ENCODE results near the gene PRRX2. TPM values are rescaled to one million over a fixed set of nuclear protein-coding genes. Genes with fewer than 3 reads are reported as not detected.
"Not testable (repeated sequence)": the region's sequence is repeated elsewhere in the genome, so short reads cannot be mapped to it uniquely, and the experiment has no call there.

The PRRX2 gene
- total RNA-seq, 2 donors from 2014 or later: not detected

DNA sequence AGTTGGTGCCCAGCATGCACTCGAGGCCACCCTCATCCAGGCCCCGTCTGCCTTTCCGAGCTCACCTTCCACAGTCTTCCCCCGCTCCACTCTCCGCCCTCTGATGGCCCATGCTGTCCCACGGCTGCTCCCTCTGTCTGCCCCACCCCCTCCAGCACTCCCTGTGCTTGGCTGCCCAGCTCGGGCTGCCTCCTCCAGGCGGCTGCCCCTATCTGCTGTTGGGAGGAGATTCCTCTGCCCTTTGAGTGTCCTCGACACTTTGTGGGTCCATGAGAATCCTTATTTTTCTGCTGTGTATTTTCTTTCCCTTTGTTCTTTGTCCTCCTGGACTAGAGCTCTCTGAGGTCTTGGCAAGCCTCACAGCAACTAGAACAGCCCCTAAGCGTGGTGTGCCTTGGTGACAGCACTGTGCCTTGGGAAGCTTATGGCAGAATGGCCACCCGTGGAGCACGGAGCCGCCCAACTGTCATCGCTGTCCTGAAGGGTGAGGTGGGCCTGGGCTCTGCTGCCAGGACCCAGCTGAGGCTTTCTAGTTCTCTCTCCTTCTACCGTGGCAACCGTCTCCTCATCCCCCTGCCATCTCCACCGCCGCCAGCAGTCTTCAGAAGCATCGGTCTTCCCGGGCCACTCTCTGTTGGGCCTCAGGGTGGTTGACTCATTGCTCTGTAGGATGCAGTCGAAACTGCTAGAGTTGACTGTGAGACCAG, 34.3 kb upstream of the PRRX2 start:
- Mint-ChIP-seq H3K4me3 (peak overlapping the region; percentile 17), H3K4me1 (ENCODE audit: low read depth in 2 of 2) (peaks cover 39 to 45% of the 10 kb centered on the region in 2 donors), H3K36me3 (no peaks in the 10 kb centered on the region), H3K27me3 (no peaks in the 10 kb centered on the region), H3K27ac (peak overlapping the region; percentile 5 to 18), H3K9me3 (no peaks in the 10 kb centered on the region)
- DNase-seq (ENCODE audit: low spot score) (no peak), ATAC-seq (no peak)

DNA sequence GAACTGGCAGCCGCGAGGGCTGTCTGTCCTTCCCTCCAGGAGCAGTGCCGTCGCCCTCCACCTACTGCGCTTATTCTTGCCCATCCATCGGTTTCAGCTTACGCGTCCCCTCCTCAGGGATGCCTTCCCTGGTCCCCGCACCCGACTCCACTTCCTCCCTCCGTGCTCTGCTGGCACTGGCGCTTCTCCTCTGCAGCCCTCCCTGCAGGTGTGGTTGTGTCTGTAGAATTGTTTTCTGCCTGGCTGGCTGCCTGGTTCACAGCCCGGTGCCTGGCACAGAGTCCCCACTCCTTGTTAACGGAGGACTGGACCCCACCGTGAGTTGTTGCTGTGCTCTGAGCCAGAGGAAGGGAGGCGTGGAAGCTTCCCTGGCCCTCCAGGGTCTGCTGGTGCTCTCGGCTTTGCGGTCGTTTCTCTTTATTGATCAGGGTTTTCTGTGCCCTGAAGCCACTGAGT, 33.7 kb upstream of the PRRX2 start:
- DNase-seq (ENCODE audit: low spot score) (no peak), ATAC-seq (no peak)
- H3K4me3 Mint-ChIP-seq: peak overlapping the region; percentile 17
- H3K9me3 Mint-ChIP-seq: no peaks in the 10 kb centered on the region
- no peaks in the 10 kb centered on the region for H3K36me3 Mint-ChIP-seq
- H3K4me1 Mint-ChIP-seq (ENCODE audit: low read depth in 2 of 2): peaks cover 36 to 44% of the 10 kb centered on the region in 2 donors
- H3K27ac Mint-ChIP-seq: peak overlapping the region in 1 of 2 donors; percentile 18
- H3K27me3 Mint-ChIP-seq: no peaks in the 10 kb centered on the region

DNA sequence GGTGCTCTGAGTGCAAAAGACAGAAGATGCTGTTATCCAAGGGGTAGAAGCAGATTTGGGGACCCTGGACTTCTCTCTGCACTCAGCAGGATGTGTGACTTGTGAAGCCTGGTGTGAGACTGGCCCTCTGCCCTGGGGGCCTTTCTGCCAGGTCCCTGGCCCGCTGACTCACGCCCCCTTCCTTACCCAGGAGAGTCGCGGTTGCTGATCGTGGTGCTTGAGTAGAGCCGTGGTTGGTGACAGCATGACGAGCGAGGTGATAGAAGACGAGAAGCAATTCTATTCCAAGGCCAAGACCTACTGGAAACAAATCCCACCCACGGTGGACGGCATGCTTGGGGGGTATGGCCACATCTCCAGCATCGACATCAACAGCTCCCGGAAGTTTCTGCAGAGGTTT, 33.0 kb upstream of the PRRX2 start:
- H3K4me3 Mint-ChIP-seq: no peak overlapping the region
- no peaks in the 10 kb centered on the region for H3K9me3 Mint-ChIP-seq
- no peak overlapping the region for H3K27ac Mint-ChIP-seq
- peaks cover 29 to 36% of the 10 kb centered on the region in 2 donors for H3K4me1 Mint-ChIP-seq (ENCODE audit: low read depth in 2 of 2)
- H3K36me3 Mint-ChIP-seq: no peaks in the 10 kb centered on the region
- ATAC-seq (no peak), DNase-seq (ENCODE audit: low spot score) (no peak)
- H3K27me3 Mint-ChIP-seq: no peaks in the 10 kb centered on the region

DNA sequence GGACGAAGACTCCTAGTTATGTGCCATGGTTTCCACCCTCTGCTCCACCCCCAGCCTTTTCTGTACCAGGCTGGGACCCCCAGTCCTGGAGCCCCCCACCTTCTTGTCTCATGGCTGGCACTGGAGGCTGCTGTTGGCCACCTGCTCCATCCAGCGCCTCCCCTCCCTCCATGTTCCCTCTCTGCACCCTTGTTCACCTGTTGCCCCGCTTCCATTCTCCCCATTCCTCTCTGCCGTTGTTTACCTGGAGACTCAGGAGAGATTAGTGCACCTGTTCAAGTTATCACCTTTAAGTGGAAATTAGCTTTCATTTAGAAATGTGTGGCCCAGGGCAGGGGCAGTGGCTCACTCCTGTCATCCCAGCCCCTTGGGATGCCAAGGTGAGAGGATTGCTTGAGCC, 32.2 kb upstream of the PRRX2 start:
- Mint-ChIP-seq H3K27ac (no peak overlapping the region), H3K27me3 (no peaks in the 10 kb centered on the region), H3K4me3 (no peak overlapping the region), H3K9me3 (no peaks in the 10 kb centered on the region), H3K4me1 (ENCODE audit: low read depth in 2 of 2) (peaks cover 24 to 38% of the 10 kb centered on the region in 2 donors), H3K36me3 (no peaks in the 10 kb centered on the region)
- ATAC-seq: no peak
- no peak for DNase-seq (ENCODE audit: low spot score)

DNA sequence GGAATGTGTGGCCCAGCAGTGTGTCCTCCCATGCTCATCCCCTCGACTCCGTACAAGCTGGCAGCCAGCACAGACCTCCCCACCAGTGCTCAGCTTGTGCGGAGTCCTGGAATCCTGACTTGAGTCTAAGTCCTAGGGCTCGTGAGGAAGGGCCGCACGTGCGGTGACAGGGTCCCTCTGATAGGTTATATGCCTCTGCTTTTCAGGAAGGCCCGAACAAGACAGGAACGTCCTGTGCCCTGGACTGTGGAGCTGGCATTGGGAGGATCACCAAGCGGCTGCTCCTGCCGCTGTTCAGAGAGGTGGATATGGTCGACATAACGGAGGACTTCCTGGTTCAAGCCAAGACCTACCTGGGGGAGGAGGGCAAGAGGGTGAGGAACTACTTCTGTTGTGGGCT, 31.6 kb upstream of the PRRX2 start:
- no peaks in the 10 kb centered on the region for H3K9me3 Mint-ChIP-seq
- no peak overlapping the region for H3K4me3 Mint-ChIP-seq
- ATAC-seq: no peak

DNA sequence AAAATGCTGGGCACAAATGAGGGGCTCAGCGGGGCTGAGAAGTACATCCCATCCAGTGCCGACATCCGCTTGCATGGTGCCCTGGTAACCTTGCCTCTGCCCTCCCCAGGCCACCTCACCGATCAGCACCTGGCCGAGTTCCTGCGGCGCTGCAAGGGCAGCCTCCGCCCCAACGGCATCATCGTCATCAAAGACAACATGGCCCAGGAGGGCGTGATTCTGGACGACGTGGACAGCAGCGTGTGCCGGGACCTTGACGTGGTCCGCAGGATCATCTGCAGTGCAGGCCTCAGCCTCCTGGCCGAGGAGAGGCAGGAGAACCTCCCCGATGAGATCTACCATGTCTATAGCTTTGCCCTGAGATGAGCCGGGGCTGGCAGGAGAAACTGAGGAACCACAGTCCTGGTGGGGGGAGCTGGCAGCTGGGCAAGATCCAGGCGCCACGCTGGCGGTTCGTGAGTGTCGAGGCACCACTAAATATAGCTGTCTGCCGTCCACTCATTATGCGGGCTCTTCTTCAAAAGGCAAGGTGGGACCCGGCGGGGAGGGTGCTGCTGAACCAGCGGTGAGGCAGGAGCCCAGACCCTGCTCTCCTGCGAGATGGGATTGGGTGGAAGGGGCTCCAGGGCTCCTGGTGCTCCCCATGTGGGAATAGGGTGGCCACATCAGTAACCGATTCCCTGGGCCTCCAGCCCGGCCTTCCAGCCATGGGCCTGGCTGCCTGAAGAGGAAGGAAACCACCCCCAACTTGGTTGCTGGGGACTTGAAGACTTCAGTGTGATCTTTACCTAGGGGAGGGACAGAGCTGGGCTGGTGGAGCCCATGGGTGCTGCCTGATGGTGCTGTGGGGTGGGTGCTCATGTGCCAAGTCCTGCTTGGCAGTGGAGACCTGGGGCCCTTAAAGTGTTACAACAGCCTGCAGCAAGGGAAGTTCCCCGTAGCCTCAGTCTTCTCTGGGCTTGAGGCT, 30.1 kb upstream of the PRRX2 start:
- peaks cover 11 to 30% of the 10 kb centered on the region in 2 donors for H3K4me1 Mint-ChIP-seq (ENCODE audit: low read depth in 2 of 2)
- H3K27me3 Mint-ChIP-seq: no peaks in the 10 kb centered on the region
- H3K9me3 Mint-ChIP-seq: no peaks in the 10 kb centered on the region
- no peak overlapping the region for H3K27ac Mint-ChIP-seq
- no peak for DNase-seq (ENCODE audit: low spot score)
- ATAC-seq: no peak
- no peaks in the 10 kb centered on the region for H3K36me3 Mint-ChIP-seq
- H3K4me3 Mint-ChIP-seq: no peak overlapping the region

More for the DNA sequence above, 31.6 kb upstream of the PRRX2 start:
- no peaks in the 10 kb centered on the region for H3K36me3 Mint-ChIP-seq
- DNase-seq (ENCODE audit: low spot score): no peak
- H3K27me3 Mint-ChIP-seq: no peaks in the 10 kb centered on the region
- H3K4me1 Mint-ChIP-seq (ENCODE audit: low read depth in 2 of 2): peaks cover 20 to 34% of the 10 kb centered on the region in 2 donors
- H3K27ac Mint-ChIP-seq: no peak overlapping the region

DNA sequence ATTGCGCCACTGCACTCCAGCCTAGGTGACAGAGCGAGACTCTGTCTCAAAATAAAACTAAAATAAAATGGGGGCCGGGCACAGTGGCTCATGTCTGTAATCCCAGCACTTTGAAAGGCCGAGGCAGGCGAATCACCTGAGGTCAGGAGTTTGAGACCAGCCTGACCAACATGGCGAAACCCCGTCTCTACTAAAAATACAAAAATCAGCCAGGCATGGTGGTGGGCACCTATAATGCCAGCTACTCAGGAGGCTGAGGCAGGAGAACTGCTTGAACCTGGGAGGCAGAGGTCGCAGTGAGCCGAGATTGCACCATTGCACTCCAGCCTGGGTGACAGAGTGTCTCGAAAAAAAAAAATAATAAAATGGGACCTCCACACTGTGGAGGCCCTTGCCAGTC, 29.1 kb upstream of the PRRX2 start:
- H3K27me3 Mint-ChIP-seq; H3K4me3 Mint-ChIP-seq; H3K27ac Mint-ChIP-seq; H3K9me3 Mint-ChIP-seq; H3K36me3 Mint-ChIP-seq; DNase-seq (ENCODE audit: low spot score); ATAC-seq: not testable (repeated sequence)
- peaks cover 14 to 27% of the 10 kb centered on the region in 2 donors for H3K4me1 Mint-ChIP-seq (ENCODE audit: low read depth in 2 of 2)

DNA sequence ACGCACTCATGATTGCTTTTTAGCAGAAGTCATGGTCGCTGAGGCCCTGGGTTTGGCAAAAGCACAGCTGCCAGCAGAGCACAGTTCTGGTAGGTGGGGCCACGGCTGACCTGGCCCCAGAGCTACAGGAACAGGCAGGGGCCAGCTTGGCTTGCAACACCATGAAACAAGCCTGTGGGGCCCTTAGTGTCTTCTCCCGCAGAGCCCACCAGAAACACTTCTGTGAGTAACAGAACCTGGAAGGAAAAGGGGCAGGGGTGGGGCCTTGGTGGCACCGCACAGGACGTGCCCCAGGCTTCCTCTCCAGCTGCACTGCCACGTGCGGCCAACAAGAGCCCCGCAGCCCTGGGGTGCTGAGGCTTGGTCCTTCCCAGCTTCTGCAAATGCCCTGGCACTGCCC, 28.3 kb upstream of the PRRX2 start:
- Mint-ChIP-seq H3K4me3 (no peak overlapping the region), H3K4me1 (ENCODE audit: low read depth in 2 of 2) (peaks cover 10 to 21% of the 10 kb centered on the region in 2 donors), H3K27me3 (no peaks in the 10 kb centered on the region), H3K27ac (no peak overlapping the region), H3K36me3 (no peaks in the 10 kb centered on the region), H3K9me3 (no peaks in the 10 kb centered on the region)
- DNase-seq (ENCODE audit: low spot score): no peak
- ATAC-seq: no peak

DNA sequence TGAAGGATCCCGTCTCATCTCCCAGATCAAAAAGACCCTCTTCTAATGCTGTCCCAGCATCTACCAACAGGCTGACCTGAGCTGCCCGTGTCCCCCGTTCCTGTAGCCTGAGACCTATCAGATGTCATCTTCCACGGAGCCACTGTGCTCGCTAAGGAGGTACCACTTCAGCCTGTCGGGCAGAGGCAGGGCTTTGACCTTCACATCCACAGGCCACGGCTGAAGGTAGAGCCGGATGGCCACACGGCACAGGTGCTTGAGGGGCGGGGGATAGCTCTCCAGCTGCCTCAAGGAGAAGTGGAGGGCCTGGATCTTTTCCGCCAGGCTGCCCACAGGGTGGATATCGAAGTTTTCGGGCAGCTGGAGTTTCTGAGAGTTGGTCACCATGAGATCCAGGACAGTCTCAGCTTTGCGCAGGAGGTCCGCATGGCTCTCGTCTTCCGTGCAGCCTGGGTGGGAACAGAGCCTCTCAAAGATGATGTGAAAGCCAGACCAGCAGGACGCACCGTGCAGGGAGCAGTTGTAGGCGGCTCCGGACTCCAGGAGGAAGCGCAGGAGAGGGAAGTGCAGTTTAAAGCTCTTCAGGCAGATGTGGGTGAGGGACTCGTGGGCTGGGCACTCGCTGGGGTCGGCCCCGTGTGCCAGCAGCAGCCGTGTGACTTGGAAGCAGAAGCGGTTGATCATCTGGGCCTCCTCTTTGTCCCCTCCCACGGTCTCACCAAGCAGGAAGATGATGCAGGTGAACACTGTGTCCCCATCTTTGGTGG, 27.6 kb upstream of the PRRX2 start:
- H3K27me3 Mint-ChIP-seq: no peaks in the 10 kb centered on the region
- no peaks in the 10 kb centered on the region for H3K36me3 Mint-ChIP-seq
- H3K4me3 Mint-ChIP-seq: no peak overlapping the region
- ATAC-seq: no peak
- DNase-seq (ENCODE audit: low spot score): no peak
- H3K9me3 Mint-ChIP-seq: no peaks in the 10 kb centered on the region
- H3K27ac Mint-ChIP-seq: no peak overlapping the region
- H3K4me1 Mint-ChIP-seq (ENCODE audit: low read depth in 2 of 2): peaks cover 10 to 18% of the 10 kb centered on the region in 2 donors

DNA sequence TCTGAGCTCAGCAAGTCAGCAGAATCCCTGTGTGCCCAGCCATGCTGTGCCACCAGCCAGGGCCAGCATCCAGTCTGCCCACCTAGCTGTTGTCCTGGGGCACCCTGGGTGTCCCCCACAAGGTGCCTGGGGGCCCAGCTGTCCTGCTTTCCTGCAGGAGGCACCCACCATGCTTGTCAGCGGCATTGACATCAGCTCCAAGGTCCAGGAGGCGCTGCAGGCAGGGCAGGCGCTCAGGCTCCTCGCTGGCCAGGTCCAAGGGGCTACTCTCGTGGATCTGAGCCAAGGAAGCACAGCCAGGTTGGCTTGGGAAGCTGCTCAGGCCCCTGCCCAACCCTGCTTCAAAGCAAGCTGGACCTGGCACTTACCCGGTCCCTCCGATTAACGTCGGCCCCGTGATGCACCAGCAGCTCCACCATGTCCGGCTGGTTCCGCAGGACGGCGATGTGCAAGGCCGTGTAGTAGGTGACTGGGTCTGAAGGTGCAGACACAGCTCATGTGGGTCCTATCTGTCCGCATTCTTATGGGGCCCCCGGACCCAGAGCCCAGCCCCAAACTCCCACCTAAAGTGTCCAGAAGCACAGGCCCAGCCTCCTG, 26.3 kb upstream of the PRRX2 start:
- Mint-ChIP-seq H3K9me3 (no peaks in the 10 kb centered on the region), H3K4me3 (no peak overlapping the region), H3K27me3 (no peaks in the 10 kb centered on the region), H3K36me3 (no peaks in the 10 kb centered on the region), H3K4me1 (ENCODE audit: low read depth in 2 of 2) (peaks cover 10 to 18% of the 10 kb centered on the region in 2 donors), H3K27ac (no peak overlapping the region)
- DNase-seq (ENCODE audit: low spot score): no peak
- ATAC-seq: no peak

DNA sequence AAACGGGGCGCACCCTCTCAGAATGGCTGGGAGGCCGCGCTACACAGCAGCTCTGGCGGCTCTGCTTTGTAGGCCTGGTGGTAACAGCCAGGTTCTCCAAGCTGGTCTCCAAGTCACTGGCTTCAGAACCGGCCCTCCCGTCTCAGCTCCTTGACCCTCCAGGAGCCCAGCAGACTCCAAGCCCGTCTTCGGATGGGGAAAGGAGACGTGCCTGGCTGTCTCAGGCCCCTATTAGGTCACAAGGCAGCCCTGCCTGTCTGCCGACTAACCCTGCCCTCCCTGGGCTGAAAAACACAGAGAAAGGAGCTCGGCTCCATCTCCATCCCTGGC, 25.7 kb upstream of the PRRX2 start:
- Mint-ChIP-seq H3K9me3 (no peaks in the 10 kb centered on the region), H3K36me3 (no peaks in the 10 kb centered on the region), H3K27ac (no peak overlapping the region), H3K27me3 (no peaks in the 10 kb centered on the region), H3K4me3 (peak overlapping the region; percentile 93), H3K4me1 (ENCODE audit: low read depth in 2 of 2) (peaks cover 10 to 18% of the 10 kb centered on the region in 2 donors)
- ATAC-seq (no peak), DNase-seq (ENCODE audit: low spot score) (no peak)

DNA sequence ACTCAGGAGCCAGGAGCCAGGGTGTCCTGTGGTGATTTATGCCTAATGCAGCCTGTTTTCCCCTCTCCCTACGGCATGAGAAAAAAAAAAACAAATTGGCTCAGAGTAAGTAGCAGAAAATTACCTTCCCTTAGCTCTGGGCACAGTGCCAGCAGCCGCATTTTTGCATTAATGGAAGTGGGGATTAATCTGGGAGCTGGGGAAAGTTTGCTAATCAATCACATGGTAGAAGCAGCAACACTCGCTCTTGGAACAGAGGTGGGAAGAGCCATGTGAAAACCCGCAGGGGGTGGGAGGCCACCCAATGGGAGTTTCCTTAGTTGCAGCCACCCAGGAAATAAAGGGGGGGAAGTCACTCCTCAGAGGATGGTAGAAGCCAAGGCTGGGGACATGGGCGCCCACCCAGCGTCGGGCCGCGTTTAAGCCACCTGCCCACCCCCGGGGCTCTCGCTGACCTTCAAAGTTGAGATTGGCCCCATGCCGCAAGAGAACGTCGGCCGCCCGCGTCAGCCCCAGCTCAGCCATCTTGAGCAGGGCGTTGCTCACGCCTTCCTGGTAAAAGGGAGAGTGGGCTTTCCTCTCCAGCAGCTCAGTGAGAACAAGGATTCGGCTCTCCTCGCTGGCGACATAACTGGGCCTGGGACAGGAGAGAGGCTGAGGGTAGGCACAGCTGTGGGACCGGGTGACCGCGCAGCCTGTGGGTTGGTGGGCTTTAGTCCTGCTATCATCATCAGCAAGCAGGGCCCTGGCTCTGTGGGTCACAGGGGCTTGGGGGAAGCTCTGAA, 25.2 kb upstream of the PRRX2 start:
- H3K27ac Mint-ChIP-seq: no peak overlapping the region
- no peak for ATAC-seq
- no peaks in the 10 kb centered on the region for H3K27me3 Mint-ChIP-seq
- H3K4me3 Mint-ChIP-seq: peak overlapping the region; percentile 93
- no peaks in the 10 kb centered on the region for H3K9me3 Mint-ChIP-seq
- H3K4me1 Mint-ChIP-seq (ENCODE audit: low read depth in 2 of 2): peaks cover 10 to 18% of the 10 kb centered on the region in 2 donors
- no peak for DNase-seq (ENCODE audit: low spot score)
- H3K36me3 Mint-ChIP-seq: no peaks in the 10 kb centered on the region
